Activated CD8-positive, alpha-beta memory T cell treated with anti-CD3 and anti-CD28 coated beads, Interleukin-2, amount 50 U/mL, for 48 hours (primary cell): ENCODE measurements around the gene NFASC.
A peak's percentile ranks its signal among the peaks of the same experiment; 100 is the strongest.

Experiments
- DNase-seq: peaks from one replicate; pipeline ENCODE4 v3.0.0-alpha.2; 2020

NFASC gene

DNA sequence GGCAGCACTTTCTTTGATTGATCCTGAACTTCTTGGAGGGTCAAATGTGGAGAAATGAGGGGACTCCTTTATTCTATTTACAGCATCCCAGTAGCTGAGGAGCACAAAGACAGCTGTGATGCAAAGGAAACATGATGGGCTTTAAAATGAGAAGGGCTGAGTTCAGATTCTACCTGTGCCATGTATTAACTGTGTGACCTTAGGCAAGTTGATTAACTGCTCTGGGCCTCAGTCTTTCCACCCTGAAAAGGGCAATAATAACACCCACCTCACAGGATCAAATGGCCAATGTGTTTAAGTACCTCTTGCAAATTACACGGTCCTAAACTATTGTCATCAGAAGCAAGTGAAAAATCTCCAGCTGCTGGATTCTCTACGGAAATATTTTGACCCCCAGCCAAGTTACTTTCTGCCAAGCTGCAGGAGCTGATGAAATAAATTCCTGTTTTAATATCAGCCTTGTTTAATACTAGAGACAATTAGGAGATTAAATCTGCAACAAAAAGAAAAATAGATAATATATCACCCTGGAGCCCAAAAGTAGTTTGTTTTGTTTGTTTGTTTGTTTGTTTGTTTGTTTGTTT lies 197.9 kb downstream of the NFASC start:
- DNase-seq: no peak

DNA sequence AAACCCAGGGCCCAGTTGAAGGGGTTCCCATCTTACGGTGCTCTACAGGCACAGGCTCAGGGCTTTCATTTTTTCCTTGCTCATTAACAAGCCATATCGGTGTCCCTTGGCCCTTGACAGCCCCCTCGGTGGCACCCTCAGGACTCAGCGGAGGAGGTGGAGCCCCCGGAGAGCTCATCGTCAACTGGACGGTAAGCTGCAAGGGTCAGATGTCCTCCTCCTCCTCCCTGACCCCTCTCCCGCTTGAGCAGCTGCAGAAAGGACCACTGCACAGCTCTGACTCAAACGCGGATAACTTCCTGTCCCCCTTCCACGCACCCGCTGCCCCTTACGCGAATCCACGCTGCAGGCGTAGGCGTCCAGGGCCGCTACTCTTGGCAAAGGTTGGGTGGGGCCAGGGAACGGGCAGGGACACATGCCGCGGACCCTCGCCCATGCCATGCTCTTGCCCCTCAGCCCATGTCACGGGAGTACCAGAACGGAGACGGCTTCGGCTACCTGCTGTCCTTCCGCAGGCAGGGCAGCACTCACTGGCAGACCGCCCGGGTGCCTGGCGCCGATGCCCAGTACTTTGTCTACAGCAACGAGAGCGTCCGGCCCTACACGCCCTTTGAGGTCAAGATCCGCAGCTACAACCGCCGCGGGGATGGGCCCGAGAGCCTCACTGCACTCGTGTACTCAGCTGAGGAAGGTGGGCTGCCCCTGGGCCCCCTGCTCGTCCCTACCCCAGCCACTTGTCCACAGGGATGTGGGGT lies 198.9 kb downstream of the NFASC start:
- no peak for DNase-seq

DNA sequence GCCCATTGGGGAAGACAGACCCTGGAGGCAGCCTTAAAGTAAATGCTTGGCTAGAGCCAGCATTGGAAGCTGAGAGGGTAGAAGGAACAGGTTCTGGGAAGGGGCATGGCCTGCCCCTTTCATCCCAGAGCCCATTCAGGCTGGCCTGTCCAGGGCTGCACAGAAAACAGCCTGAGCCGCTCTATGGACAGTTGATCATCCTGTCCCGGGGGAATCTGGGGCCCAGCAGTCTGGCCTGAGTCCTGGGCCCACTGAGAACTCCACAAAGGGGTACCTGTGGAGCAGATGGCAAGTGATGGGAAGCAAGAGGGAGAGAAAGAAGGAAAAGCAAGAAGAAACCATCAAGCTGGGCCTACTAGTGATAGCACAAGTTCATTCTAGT lies 200.4 kb downstream of the NFASC start:
- DNase-seq: peak; percentile 23

DNA sequence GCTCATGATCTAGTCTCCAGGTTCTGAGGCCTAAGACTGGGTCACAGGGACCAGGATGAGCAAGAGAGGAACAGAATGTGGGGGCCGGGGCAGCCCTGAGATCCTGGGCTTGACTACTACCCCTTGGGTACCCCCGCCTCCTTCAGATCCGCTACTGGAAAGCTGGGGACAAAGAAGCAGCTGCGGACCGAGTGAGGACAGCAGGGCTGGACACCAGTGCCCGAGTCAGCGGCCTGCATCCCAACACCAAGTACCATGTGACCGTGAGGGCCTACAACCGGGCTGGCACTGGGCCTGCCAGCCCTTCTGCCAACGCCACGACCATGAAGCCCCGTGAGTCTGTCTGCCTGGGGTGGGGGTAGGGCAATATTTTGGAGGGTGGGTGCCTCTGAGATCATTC lies 201.1 kb downstream of the NFASC start:
- DNase-seq: peak; percentile 28

DNA sequence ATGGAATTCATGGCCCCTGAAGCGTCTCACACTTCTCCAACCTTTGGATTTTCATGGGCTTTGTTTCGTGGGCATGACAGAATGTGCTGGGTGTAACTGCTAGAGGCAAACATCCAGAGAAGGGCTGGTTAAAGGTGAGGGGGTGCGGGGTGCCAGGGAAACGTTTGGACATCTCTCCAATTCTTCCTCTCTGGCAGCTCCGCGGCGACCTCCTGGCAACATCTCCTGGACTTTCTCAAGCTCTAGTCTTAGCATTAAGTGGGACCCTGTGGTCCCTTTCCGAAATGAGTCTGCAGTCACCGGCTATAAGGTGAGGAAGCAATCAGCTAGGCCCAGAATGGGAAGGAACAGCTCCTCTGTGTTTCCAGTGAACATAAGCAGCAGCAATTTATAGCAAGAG lies 201.6 kb downstream of the NFASC start:
- peak; percentile 18 for DNase-seq
